ENCODE data around the gene DDX49.
A peak's percentile ranks its signal among the peaks of the same experiment; 100 is the strongest.

The DDX49 gene

GRCh38 chr19:18919086-18919899 is at the start of gene DDX49, which contains the start of gene COPE:
DDX49 (plus strand) TSS chr19:18919715; CDS start chr19:18919742, 27 bp downstream.
COPE (minus strand) TSS chr19:18919387; CDS start chr19:18919348, 39 bp downstream.
- H3K4me3 Mint-ChIP-seq, result peak within 1 kb of the TSS; percentile 88 to 93
- H3K36me3 Mint-ChIP-seq, result peaks cover 28 to 43% of the 10 kb centered on the region in 2 donors
- H3K27ac Mint-ChIP-seq, result peak within 1 kb of the TSS; percentile 96
- no peaks in the 10 kb centered on the region for H3K9me3 Mint-ChIP-seq
- ATAC-seq (replicated peaks), result peak; percentile 92 to 93
- H3K27me3 Mint-ChIP-seq, result no peaks in the 10 kb centered on the region
- peak; percentile 98 for DNase-seq
- peaks cover 19 to 45% of the 10 kb centered on the region in 2 donors for H3K4me1 Mint-ChIP-seq

- peaks cover 36% of the 10 kb centered on the region in 2 donors for H3K36me3 Mint-ChIP-seq
- H3K27me3 Mint-ChIP-seq, result peaks cover 16 to 37% of the 10 kb centered on the region in 2 donors
- peak overlapping the region; percentile 20 for H3K27ac Mint-ChIP-seq
- peak; percentile 4 to 12 for ATAC-seq (replicated peaks)
- H3K9me3 Mint-ChIP-seq, result no peaks in the 10 kb centered on the region
- no peak for DNase-seq
- peaks cover 7 to 11% of the 10 kb centered on the region in 2 donors for H3K4me1 Mint-ChIP-seq
- peak overlapping the region; percentile 14 to 17 for H3K4me3 Mint-ChIP-seq
These were observed 49.6 kb upstream of the DDX49 start for GRCh38 chr19:18869781-18870530.

GRCh38 chr19:18870531-18871172 is 48.9 kb upstream of the DDX49 start:
- H3K4me3 Mint-ChIP-seq, result peak overlapping the region; percentile 30 to 57

GRCh38 chr19:18871543-18871942 is 48.0 kb upstream of the DDX49 start:
- Mint-ChIP-seq H3K27me3 (peaks cover 16 to 37% of the 10 kb centered on the region in 2 donors), H3K36me3 (peaks cover 25 to 31% of the 10 kb centered on the region in 2 donors), H3K4me3 (no peak overlapping the region), H3K27ac (peak overlapping the region; percentile 57), H3K9me3 (no peaks in the 10 kb centered on the region), H3K4me1 (peaks cover 7 to 8% of the 10 kb centered on the region in 2 donors)
- DNase-seq (no peak), ATAC-seq (replicated peaks) (no peak)

More at GRCh38 chr19:18870531-18871172, 48.9 kb upstream of the DDX49 start:
- ATAC-seq (replicated peaks), result no peak
- Mint-ChIP-seq H3K4me1 (peaks cover 7 to 11% of the 10 kb centered on the region in 2 donors), H3K27ac (no peak overlapping the region), H3K27me3 (peaks cover 16 to 37% of the 10 kb centered on the region in 2 donors), H3K9me3 (no peaks in the 10 kb centered on the region), H3K36me3 (peaks cover 32 to 39% of the 10 kb centered on the region in 2 donors)
- no peak for DNase-seq

GRCh38 chr19:18875726-18876125 is 43.8 kb upstream of the DDX49 start:
- Mint-ChIP-seq H3K27me3 (peaks cover 14 to 34% of the 10 kb centered on the region in 2 donors), H3K36me3 (peaks cover 12 to 23% of the 10 kb centered on the region in 2 donors), H3K27ac (no peak overlapping the region), H3K4me1 (peaks cover 3 to 4% of the 10 kb centered on the region in 2 donors), H3K4me3 (no peak overlapping the region), H3K9me3 (peaks cover 5 to 7% of the 10 kb centered on the region in 2 donors)
- DNase-seq (no peak), ATAC-seq (replicated peaks) (no peak)

GRCh38 chr19:18876865-18877264 is 42.6 kb upstream of the DDX49 start:
- no peak for DNase-seq
- H3K27ac Mint-ChIP-seq, result no peak overlapping the region
- no peak for ATAC-seq (replicated peaks)

GRCh38 chr19:18878058-18878797 is 41.3 kb upstream of the DDX49 start:
- no peaks in the 10 kb centered on the region for H3K4me1 Mint-ChIP-seq
- no peak overlapping the region for H3K4me3 Mint-ChIP-seq
- H3K27ac Mint-ChIP-seq, result no peak overlapping the region
- peaks cover 5 to 7% of the 10 kb centered on the region in 2 donors for H3K9me3 Mint-ChIP-seq
- peaks cover 0 to 11% of the 10 kb centered on the region in 2 donors for H3K27me3 Mint-ChIP-seq
- H3K36me3 Mint-ChIP-seq, result peaks cover 10 to 16% of the 10 kb centered on the region in 2 donors
- no peak for ATAC-seq (replicated peaks)
- DNase-seq, result no peak

More at GRCh38 chr19:18876865-18877264, 42.6 kb upstream of the DDX49 start:
- Mint-ChIP-seq H3K4me3 (no peak overlapping the region), H3K4me1 (no peaks in the 10 kb centered on the region), H3K9me3 (peaks cover 5 to 7% of the 10 kb centered on the region in 2 donors), H3K36me3 (peaks cover 10 to 16% of the 10 kb centered on the region in 2 donors), H3K27me3 (peaks cover 4 to 23% of the 10 kb centered on the region in 2 donors)

GRCh38 chr19:18878858-18879578 is 40.5 kb upstream of the DDX49 start:
- ATAC-seq (replicated peaks), result peak; percentile 3 to 6
- H3K36me3 Mint-ChIP-seq, result peaks cover 10 to 16% of the 10 kb centered on the region in 2 donors
- H3K4me1 Mint-ChIP-seq, result no peaks in the 10 kb centered on the region
- no peak overlapping the region for H3K27ac Mint-ChIP-seq
- H3K27me3 Mint-ChIP-seq, result peaks cover 0 to 6% of the 10 kb centered on the region in 2 donors
- H3K9me3 Mint-ChIP-seq, result peaks cover 5 to 7% of the 10 kb centered on the region in 2 donors
- H3K4me3 Mint-ChIP-seq, result no peak overlapping the region
- DNase-seq, result no peak

GRCh38 chr19:18879579-18880373 is 39.7 kb upstream of the DDX49 start:
- Mint-ChIP-seq H3K36me3 (peaks cover 6 to 16% of the 10 kb centered on the region in 2 donors), H3K27ac (no peak overlapping the region), H3K4me1 (no peaks in the 10 kb centered on the region), H3K27me3 (no peaks in the 10 kb centered on the region), H3K9me3 (peaks cover 5 to 7% of the 10 kb centered on the region in 2 donors), H3K4me3 (no peak overlapping the region)
- ATAC-seq (replicated peaks) (peak; percentile 51 to 66), DNase-seq (no peak)

GRCh38 chr19:18881491-18881890 is 38.0 kb upstream of the DDX49 start:
- no peak overlapping the region for H3K27ac Mint-ChIP-seq

DNA sequence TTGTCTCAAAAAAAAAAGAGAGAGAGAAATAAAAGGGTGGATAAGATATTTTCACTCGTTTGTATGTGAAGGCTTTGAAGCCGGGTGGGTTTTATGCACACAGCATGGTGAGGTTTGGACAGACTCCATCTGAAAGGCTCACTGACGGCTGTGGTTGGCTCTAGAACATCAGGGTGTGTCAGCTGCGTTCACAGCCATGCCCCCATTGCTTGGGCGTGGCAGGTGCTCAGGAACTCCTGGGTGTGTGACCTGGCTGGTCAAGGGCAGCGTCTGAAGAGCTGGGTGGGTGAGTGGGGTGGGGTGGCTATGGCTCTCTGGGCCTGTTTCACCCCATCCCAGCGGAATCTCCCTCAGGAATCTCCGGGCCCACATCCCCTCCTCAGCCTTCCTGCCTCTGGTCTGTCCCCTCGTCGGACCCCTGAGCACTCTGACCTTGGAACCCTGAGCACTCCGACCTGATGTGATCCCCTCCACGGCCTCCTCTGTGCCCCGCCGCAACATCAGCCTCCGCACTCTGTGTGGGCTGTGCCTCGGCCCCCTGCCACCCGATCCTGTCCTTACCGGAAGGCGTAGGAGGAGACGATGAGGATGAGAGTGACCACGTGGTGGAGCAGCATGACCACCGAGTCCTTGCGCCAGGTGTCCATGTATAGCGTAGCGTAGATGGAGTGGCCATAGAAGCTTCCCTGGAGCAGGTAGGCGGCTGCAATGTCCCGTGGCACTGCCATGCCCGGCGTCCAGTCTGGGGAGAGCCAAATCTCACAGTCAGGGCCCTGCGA is 35.8 kb upstream of the DDX49 start:
- peaks cover 7 to 10% of the 10 kb centered on the region in 2 donors for H3K27me3 Mint-ChIP-seq
- H3K4me3 Mint-ChIP-seq, result no peak overlapping the region
- no peak for ATAC-seq (replicated peaks)
- DNase-seq, result no peak
- no peaks in the 10 kb centered on the region for H3K36me3 Mint-ChIP-seq
- H3K4me1 Mint-ChIP-seq, result no peaks in the 10 kb centered on the region
- no peak overlapping the region for H3K27ac Mint-ChIP-seq
- H3K9me3 Mint-ChIP-seq, result peaks cover 0 to 4% of the 10 kb centered on the region in 2 donors

More at GRCh38 chr19:18881491-18881890, 38.0 kb upstream of the DDX49 start:
- no peak for ATAC-seq (replicated peaks)
- no peak overlapping the region for H3K4me3 Mint-ChIP-seq
- no peaks in the 10 kb centered on the region for H3K4me1 Mint-ChIP-seq
- H3K9me3 Mint-ChIP-seq, result peaks cover 5 to 7% of the 10 kb centered on the region in 2 donors
- peaks cover 0 to under 1% of the 10 kb centered on the region in 2 donors for H3K27me3 Mint-ChIP-seq
- H3K36me3 Mint-ChIP-seq, result peaks cover 6 to 12% of the 10 kb centered on the region in 2 donors
- no peak for DNase-seq

- Mint-ChIP-seq H3K36me3 (no peaks in the 10 kb centered on the region), H3K9me3 (peaks cover 0 to 3% of the 10 kb centered on the region in 2 donors), H3K4me1 (no peaks in the 10 kb centered on the region), H3K27me3 (peaks cover 14 to 16% of the 10 kb centered on the region in 2 donors), H3K27ac (no peak overlapping the region), H3K4me3 (no peak overlapping the region)
- no peak for DNase-seq
- no peak for ATAC-seq (replicated peaks)
These were observed 32.5 kb upstream of the DDX49 start for GRCh38 chr19:18886972-18887371.

Data from stimulated activated naive B cell treated with anti-CD40 and anti-IgM and Interleukin-4, amounts not matched to agents 10 μg/mL and 1 μg/mL and 100 μg/mL, for 72 hours (primary cell).